Activated T-helper 17 cell treated with anti-CD3 and anti-CD28 coated beads, Interleukin-2, amount 50 U/mL, for 72 hours (primary cell): ENCODE data around the gene BLOC1S4. TPM values are rescaled to one million over a fixed set of nuclear protein-coding genes. Genes with fewer than 3 reads are reported as not detected.

Experiments
- ATAC-seq: fragments of 150-1000 bp; cut with Tn5 transposase; replicated peaks from 2 replicates; pipeline ENCODE4 v1.10.0; 2021; ENCODE audit warnings: mild to moderate bottlenecking, moderate library complexity
- H3K27ac Mint-ChIP-seq: one replicate; pipeline ENCODE4 v1.8.0; 2022; ENCODE audit warnings: mixed read lengths
- H3K27me3 Mint-ChIP-seq: one replicate; pipeline ENCODE4 v1.8.0; 2022; ENCODE audit warnings: mixed read lengths
- H3K36me3 Mint-ChIP-seq: one replicate; pipeline ENCODE4 v1.8.0; 2022; ENCODE audit warnings: low read depth, mild to moderate bottlenecking, mixed read lengths
- H3K4me1 Mint-ChIP-seq: one replicate; pipeline ENCODE4 v1.8.0; 2022; ENCODE audit warnings: mixed read lengths
- H3K4me3 Mint-ChIP-seq: one replicate; pipeline ENCODE4 v1.8.0; 2022; ENCODE audit warnings: mild to moderate bottlenecking, mixed read lengths
- H3K9me3 Mint-ChIP-seq: one replicate; pipeline ENCODE4 v1.8.0; 2022; ENCODE audit warnings: mixed read lengths
- total RNA-seq, 2 donors: library from RNA; stranded (reverse); gene quantifications; one replicate each; pipeline ENCODE4 v1.2.3, GENCODE V29; 2022

BLOC1S4 gene
- total RNA-seq, 2 donors from 2014 or later, result 15.9 to 17.7 TPM

DNA sequence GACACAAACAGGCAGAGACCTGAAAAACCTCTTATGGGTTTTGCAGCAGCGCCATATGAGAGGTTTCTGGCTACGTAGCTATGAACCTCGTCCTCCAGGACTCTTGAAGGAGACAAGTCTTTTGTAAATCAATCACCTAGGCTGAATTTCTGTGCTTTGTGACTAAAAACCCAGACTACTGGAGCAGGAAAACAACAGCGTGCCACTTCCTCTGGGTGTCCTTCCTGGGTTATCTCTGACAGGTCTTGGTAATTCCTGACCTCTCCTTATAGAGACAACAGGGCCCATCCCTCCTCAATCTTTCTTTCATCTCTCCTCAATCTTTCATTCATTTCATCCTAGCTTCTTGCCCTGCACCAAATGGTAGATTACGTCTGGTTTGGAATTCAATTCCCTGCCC is 16.6 kb upstream of the BLOC1S4 start:
- Mint-ChIP-seq H3K27me3 (no peaks in the 10 kb centered on the region), H3K9me3 (peaks cover 4% of the 10 kb centered on the region), H3K36me3 (peaks cover 25% of the 10 kb centered on the region), H3K4me1 (peaks cover 47% of the 10 kb centered on the region), H3K27ac (peak overlapping the region; percentile 90), H3K4me3 (peak overlapping the region; percentile 58)
- no peak for ATAC-seq

DNA sequence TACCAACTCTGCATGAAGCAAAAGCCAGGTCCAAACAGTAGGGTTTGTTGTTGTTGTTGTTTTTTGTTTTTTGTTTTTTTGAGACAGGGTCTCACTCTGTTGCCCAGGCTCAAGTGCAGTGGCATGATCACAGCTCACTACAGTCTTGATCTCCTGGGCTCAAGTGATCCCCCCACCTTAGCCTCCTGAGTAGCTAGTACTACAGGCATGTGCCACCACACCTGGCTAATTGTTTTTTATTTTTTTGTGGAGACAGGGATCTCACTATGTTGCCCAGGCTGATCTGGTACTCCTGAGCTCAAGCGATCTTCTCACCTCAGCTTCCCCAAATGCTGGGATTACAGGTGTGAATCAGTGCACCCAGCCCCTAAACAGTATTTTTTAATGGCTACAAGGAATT is 16.1 kb upstream of the BLOC1S4 start:
- Mint-ChIP-seq H3K27ac (peak overlapping the region; percentile 90), H3K36me3 (peaks cover 31% of the 10 kb centered on the region), H3K4me1 (peaks cover 52% of the 10 kb centered on the region), H3K27me3 (no peaks in the 10 kb centered on the region), H3K4me3 (peak overlapping the region; percentile 58), H3K9me3 (peaks cover 4% of the 10 kb centered on the region)
- ATAC-seq, result no peak

DNA sequence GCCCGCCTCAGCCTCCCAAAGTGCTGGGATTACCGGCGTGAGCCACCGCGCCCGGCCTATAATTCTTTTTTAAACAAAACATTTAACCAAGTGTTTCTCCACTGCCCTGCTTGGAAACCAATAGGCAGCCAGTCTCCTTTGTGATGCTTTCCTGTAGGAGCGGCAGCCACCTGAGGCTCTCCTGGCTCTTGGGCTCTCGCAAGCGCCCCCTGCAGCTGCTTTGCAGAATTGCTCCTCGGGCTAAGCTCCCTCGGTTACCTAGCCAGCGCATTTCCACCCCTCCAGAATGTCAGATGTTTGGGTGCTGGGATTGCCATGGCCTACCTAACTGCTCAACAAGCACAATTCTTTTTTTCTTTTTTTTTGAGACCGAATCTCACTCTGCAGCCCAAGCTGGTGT is 14.6 kb upstream of the BLOC1S4 start:
- H3K4me1 Mint-ChIP-seq, result peaks cover 58% of the 10 kb centered on the region
- no peak for ATAC-seq
- H3K9me3 Mint-ChIP-seq, result peaks cover 4% of the 10 kb centered on the region
- no peak overlapping the region for H3K27ac Mint-ChIP-seq
- H3K27me3 Mint-ChIP-seq, result no peaks in the 10 kb centered on the region
- peaks cover 45% of the 10 kb centered on the region for H3K36me3 Mint-ChIP-seq
- no peak overlapping the region for H3K4me3 Mint-ChIP-seq

DNA sequence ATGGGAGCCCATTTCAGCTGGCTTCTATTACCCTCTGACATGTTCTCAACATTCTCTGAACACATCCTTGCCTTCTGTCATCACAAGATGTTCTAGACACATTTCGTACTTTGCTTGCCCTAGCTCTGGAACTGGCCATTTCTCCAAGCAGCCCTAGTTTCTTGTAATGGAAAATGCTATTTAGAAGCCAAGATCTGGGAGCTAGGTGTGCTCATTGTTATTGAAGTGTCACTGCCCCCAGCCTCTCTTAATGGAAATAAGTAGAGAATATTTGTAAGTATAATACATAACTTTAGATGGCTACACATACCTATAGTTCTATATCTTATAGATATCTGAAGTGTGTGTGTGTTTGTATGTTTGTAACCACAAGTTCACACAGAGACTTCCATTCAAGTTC is 13.2 kb upstream of the BLOC1S4 start:
- Mint-ChIP-seq H3K4me3 (no peak overlapping the region), H3K27ac (peak overlapping the region; percentile 93)

DNA sequence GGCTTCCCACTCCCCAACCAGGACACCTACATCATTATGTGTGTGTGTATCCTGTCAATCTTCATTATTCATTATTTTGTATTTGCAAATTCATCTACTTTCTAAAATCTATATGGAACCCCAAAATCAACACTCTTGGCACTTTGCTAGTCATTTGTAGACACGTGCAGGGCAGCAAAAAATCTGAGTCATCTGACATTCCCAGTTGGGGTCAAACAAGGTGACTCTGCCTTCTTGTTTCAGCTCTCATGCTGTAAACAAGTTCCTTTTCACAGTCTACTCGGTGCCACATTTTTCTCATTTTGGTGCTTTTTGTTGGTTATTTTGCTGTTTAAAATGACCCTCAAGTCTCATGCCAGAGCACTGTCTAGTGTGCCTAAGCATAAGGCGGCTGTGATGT is 12.2 kb upstream of the BLOC1S4 start:
- H3K36me3 Mint-ChIP-seq, result peaks cover 68% of the 10 kb centered on the region
- H3K4me3 Mint-ChIP-seq, result peak overlapping the region; percentile 87
- peaks cover 4% of the 10 kb centered on the region for H3K9me3 Mint-ChIP-seq
- peak overlapping the region; percentile 93 for H3K27ac Mint-ChIP-seq
- H3K4me1 Mint-ChIP-seq, result peaks cover 60% of the 10 kb centered on the region
- peak; percentile 65 for ATAC-seq
- no peaks in the 10 kb centered on the region for H3K27me3 Mint-ChIP-seq

More for the DNA sequence above, 13.2 kb upstream of the BLOC1S4 start:
- peaks cover 61% of the 10 kb centered on the region for H3K4me1 Mint-ChIP-seq
- peaks cover 4% of the 10 kb centered on the region for H3K9me3 Mint-ChIP-seq
- no peak for ATAC-seq
- H3K36me3 Mint-ChIP-seq, result peaks cover 58% of the 10 kb centered on the region
- no peaks in the 10 kb centered on the region for H3K27me3 Mint-ChIP-seq

DNA sequence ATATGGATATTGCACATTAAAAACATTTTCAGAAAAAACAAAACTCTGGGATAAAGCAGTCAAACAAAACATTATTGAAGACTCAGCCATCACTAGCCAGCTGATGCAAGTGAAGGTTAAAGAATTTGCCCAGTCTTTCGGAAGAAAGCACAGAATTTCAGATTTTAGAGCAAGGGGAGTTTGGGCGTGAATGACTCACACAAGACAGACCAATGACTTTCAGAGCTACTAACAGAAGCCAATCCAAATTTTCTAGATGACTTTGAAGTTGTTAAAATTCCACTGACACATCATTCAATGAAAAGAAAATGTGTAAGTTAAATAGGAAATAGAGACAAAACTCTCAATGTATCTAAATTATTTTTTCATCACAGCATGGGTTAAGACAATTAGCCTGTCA is 10.3 kb upstream of the BLOC1S4 start:
- ATAC-seq, result peak; percentile 38
- H3K36me3 Mint-ChIP-seq, result peaks cover 70% of the 10 kb centered on the region
- H3K9me3 Mint-ChIP-seq, result peaks cover 4% of the 10 kb centered on the region
- peak overlapping the region; percentile 93 for H3K27ac Mint-ChIP-seq
- H3K4me1 Mint-ChIP-seq, result peaks cover 58% of the 10 kb centered on the region
- H3K4me3 Mint-ChIP-seq, result peak overlapping the region; percentile 87
- H3K27me3 Mint-ChIP-seq, result no peaks in the 10 kb centered on the region

DNA sequence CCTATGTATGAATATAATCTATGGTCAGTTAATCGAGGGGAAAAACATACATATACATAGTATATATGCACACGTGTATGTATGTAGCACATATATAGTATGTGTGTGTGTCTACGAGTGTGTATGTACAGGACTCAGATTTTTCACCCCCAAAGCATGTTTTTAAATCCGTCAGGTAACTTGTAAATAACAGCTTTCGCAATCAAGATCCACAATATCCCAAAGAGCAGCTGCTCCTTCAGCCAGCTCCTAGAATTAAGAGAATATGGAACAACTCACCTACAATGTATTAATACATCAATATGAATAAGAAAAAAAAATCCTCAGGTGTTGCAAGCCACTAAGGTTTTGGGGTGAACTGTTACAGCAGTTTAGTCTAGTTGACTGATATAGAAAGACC is 9.8 kb upstream of the BLOC1S4 start:
- Mint-ChIP-seq H3K9me3 (peaks cover 4% of the 10 kb centered on the region), H3K4me1 (peaks cover 63% of the 10 kb centered on the region), H3K27ac (peak overlapping the region; percentile 93), H3K4me3 (peak overlapping the region; percentile 87), H3K27me3 (no peaks in the 10 kb centered on the region), H3K36me3 (peaks cover 67% of the 10 kb centered on the region)
- no peak for ATAC-seq

DNA sequence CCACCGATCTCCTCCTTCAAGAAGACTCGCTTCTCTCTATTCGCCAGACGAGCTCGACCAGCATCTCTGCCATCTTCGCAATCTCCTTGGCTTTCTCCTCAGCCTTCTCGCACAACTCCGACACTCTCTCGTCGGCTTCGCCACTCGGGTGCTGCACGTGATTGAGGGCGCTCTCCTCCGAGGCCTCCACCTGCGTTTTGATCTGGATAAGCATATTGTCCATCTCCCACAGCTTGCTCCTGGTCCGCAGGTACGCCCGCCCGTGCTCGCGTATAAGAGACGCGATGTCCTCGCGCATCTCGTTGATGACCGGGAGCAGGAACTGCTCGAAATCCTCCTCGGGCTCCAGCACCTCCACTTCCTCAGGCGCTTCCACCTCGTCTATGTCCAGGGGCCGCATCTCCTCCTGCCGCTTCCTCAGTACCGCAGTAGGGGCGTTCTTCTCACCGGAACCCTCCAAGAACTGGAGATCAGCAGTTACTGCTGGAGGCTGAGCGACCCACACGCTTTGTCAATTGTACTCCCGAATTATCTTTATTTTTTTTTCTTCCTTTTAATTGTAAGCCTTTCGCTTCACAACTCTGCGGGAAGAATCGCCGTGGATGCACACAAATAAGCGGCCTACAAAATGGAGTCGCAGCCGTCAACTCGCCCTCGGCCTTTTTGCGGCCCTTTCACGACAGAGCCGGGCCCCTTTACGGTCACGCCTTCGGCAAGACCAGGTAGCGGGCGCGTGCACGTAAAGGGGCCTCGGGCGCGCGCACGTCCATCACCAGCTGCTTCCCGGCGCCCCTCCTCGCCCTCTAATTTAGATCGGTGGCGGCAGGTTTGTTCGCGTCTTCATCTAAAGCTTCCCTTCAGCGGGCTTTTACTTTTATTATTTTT is 6.5 kb upstream of the BLOC1S4 start, which contains the start of gene MRFAP1L1:
TSS of gene MRFAP1L1 (minus strand) at position 636 of the 885 bp plus-strand sequence. CDS start at position 400, 236 bp downstream.
- Mint-ChIP-seq H3K4me3 (peak within 1 kb of the TSS; percentile 87), H3K9me3 (no peaks in the 10 kb centered on the region), H3K4me1 (peaks cover 54% of the 10 kb centered on the region), H3K27me3 (no peaks in the 10 kb centered on the region), H3K36me3 (peaks cover 53% of the 10 kb centered on the region), H3K27ac (peak within 1 kb of the TSS; percentile 98)
- ATAC-seq, result peak; percentile 71

DNA sequence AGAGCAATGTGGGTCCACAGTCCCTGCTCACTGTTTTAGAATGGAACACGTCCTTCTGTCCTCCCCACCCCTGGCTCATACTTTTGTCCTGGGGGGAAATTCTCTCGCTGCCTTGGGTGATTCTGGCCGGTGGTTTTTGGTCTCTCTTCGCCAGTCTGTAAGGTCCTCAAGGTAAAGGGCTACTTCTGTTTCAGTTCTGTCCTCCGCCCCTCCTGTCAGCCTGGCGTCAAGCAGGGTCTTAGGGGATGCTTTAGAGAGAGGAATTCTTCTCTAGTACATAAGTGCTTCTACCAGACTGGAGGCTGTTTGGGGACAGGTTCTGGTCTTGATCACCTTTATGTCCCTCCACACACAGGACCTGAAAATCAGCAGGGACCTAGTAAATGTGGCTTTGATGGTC is 5.7 kb upstream of the BLOC1S4 start:
- ATAC-seq, result no peak
- Mint-ChIP-seq H3K27me3 (no peaks in the 10 kb centered on the region), H3K9me3 (no peaks in the 10 kb centered on the region), H3K27ac (peak overlapping the region; percentile 98), H3K36me3 (peaks cover 46% of the 10 kb centered on the region), H3K4me1 (peaks cover 45% of the 10 kb centered on the region), H3K4me3 (peak overlapping the region; percentile 87)

DNA sequence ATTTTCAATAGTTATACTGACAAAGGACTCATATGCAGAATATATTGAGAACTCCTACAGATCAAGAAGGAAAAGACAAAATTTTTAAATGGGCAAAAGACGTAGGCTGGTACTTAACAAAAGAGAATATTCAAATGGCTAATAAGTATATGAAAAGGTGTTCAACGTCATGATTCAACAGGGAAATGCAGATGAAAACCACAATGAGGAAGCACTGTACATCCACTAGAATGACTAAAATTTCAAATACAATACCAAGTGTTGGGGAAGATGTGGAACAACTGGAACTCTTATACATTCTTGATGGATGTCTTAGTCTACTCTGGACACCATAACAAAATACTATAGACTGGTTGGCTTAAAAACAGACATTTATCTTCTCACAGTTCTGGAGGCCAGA is 5.0 kb upstream of the BLOC1S4 start:
- Mint-ChIP-seq H3K9me3 (no peaks in the 10 kb centered on the region), H3K4me3 (peak overlapping the region; percentile 87), H3K36me3 (peaks cover 44% of the 10 kb centered on the region), H3K27ac (no peak overlapping the region), H3K4me1 (peaks cover 38% of the 10 kb centered on the region), H3K27me3 (no peaks in the 10 kb centered on the region)
- no peak for ATAC-seq

DNA sequence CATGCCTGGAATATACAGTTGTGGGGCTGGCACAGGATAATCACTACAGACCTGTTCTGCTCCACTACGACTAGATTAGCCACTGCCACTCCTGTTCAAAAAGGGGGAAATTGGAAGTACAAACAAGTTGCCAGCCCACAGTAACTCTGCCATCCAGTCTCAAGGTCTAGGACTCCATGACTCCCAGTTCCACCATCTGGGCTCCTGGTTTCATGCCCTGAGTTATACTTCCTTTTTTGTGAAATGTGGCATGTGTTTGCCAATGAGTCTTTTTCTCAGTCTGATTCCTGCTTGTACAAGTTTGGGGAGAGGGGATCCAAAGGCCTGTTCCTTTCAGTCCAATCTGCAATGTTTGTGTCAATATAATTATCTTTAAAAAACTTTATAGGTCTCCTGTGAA is 1.0 kb upstream of the BLOC1S4 start:
- peaks cover 19% of the 10 kb centered on the region for H3K4me1 Mint-ChIP-seq
- no peaks in the 10 kb centered on the region for H3K27me3 Mint-ChIP-seq
- peak overlapping the region; percentile 87 for H3K4me3 Mint-ChIP-seq
- no peaks in the 10 kb centered on the region for H3K9me3 Mint-ChIP-seq
- peaks cover 22% of the 10 kb centered on the region for H3K36me3 Mint-ChIP-seq
- ATAC-seq, result no peak
- no peak overlapping the region for H3K27ac Mint-ChIP-seq

DNA sequence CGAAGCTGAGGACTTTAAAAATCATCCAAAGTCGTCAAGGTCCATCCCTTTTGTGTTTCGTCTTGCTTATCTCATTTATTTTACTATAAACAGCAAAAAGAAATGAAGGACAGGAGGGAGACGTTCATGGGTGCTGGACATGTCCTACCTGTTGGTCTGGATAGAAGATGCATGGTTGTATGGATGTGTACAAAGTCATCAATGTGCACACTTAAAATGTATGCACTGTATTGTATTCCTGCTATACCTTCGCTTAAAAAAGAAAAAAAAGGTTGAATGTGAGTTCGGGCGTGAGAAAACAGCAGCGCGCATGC is 313 bp upstream of the BLOC1S4 start:
- Mint-ChIP-seq H3K27ac (peak overlapping the region; percentile 92), H3K4me1 (peaks cover 19% of the 10 kb centered on the region), H3K27me3 (no peaks in the 10 kb centered on the region), H3K9me3 (no peaks in the 10 kb centered on the region), H3K4me3 (peak overlapping the region; percentile 87), H3K36me3 (peaks cover 22% of the 10 kb centered on the region)
- ATAC-seq, result no peak

DNA sequence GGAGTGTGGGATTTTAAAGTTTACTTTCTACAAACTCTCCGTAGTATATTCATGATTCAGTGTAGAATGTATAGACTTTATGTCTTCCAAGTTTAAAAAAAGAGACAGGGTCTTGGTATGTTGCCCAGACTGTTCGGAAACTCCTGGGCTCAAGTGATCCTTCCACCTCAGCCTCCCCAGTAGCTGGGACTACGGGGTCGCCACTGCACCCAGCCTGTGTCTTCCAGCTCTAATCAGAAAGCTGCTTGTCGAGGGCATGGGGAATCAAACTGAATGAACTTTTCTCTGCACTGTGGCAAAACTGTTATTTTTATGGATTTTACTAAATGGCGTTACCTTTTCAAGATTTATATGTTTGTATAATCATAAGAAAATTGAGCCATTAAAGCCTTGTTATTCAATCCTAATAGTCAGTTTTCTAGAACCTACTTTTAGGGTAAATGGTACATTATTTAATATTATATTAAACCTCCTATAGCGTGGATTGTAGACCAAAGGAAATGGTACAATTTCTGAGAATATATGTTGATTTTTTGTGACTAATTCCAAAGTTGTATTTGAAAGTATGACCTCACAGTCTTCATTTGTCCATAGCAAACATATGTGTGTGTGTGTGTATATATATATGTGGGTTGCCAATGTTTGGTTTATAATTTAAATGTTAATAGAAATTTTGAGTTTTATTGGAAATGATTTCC is 1.1 kb downstream of the BLOC1S4 start:
- peaks cover 22% of the 10 kb centered on the region for H3K36me3 Mint-ChIP-seq
- peaks cover 12% of the 10 kb centered on the region for H3K4me1 Mint-ChIP-seq
- no peak for ATAC-seq
- peak overlapping the region; percentile 92 for H3K27ac Mint-ChIP-seq
- H3K9me3 Mint-ChIP-seq, result no peaks in the 10 kb centered on the region
- H3K4me3 Mint-ChIP-seq, result peak overlapping the region; percentile 87
- no peaks in the 10 kb centered on the region for H3K27me3 Mint-ChIP-seq

DNA sequence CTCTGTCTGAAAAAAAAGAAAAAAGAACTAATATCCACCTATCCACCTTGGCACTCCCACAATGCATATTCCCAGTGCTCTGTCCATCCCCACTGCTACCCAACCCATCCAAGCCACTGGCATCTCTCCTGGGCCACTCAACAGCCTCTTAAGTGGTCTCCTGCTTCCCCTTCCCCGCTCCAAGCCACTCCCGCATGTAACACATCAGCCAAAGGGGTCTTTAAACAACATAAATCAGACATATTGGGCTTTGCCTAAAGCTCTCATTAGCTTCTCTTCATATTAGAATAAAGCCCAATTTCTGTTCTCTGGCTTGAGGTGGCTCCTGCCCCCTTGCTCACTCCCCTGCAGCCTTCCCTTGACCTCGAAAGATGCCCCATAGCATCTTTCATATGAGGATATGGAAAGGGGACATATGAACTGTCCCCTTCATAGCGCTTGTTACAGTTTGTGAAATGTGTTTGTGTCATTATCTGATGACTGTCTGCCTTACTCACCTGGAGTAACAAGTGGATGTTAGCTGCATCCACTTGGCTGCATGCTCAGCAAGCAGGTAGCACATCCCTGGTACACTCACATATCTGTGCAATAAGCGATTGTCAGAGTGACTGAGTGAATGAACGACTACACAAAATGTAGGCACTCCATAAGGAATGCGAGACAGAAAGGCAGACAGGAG is 3.1 kb downstream of the BLOC1S4 start:
- H3K9me3 Mint-ChIP-seq, result no peaks in the 10 kb centered on the region
- peaks cover 12% of the 10 kb centered on the region for H3K4me1 Mint-ChIP-seq
- peaks cover 22% of the 10 kb centered on the region for H3K36me3 Mint-ChIP-seq
- peak overlapping the region; percentile 27 for H3K4me3 Mint-ChIP-seq
- H3K27me3 Mint-ChIP-seq, result no peaks in the 10 kb centered on the region
- peak overlapping the region; percentile 40 for H3K27ac Mint-ChIP-seq
- no peak for ATAC-seq
